Mucosa of gallbladder (tissue), 1 donor: ENCODE data around the gene ROCK2. TPM values are rescaled to one million over a fixed set of nuclear protein-coding genes. Genes with fewer than 3 reads are reported as not detected.

Experiments used
- DNase-seq: peaks from one replicate; pipeline ENCODE4 v3.0.0-alpha.2; 2020; ENCODE audit warnings: low spot score
- total RNA-seq: library from RNA; stranded (reverse); gene quantifications from one replicate; pipeline ENCODE4 v1.2.1, GENCODE V29; 2021
- donor health status: DM: no; HTN: no; CAD: no.

ROCK2 gene
- 42.2 TPM for total RNA-seq

DNA sequence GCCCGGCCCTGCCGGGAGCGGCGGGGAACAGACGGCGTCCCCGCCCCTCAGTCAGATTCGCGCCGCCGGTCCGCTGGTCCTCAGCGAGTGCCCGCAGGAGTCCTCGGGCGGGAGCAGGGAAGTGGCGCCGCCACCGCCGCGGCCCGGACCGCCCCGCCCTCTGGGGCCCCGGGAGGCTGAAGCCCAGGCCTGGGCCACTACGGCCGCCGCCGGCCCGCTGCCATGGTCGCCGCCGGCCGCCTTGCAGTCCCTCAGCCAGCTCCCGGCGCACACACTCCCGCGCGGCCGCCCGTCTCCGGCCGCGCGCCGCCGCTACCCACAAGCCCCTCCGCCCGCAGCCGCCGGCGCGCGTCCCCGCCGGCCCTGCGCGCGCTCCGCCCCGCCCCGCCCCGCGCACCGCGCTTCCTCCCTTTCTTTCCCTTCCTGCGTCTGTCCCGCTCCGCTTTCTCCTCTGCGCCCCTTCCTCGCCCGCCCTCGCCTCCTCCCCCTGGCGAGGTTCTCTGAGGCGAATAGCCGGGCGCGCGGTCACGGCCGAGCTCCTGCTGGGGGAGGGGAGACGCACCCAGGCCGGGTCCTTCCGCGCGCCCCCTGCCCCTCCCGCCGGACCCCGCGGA lies at the start of gene ROCK2:
Gene ROCK2, minus strand, starts transcription at position 295 of the 614 bp plus-strand sequence. CDS start 500 bp downstream, outside the sequence.
- DNase-seq, result peak; percentile 84

DNA sequence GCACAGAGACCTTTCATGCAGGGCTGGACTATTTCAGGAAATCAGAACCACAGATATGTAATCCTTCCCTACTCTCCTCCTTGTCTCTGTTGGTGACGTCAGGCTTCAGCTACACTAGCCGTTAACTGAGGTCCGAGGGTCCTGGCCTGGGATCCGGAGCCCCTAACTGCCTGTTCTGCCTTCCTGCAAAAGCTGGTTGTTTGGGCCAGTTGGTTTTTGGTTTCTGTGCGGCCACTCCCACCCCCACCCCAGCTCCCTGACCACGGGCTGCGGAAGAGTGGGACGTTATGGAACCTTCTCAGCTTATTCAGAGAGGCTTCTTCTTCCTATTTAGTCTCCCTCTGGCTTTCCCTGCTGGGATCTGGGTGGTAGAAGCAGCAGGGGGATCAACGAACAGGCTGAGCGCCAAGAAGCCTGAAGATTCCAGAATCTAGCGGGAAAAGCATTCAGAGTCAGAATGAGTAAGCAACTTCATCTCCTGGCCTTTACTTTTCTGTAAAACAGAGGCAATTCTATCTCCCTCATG lies 49.3 kb upstream of the ROCK2 start:
- no peak for DNase-seq

DNA sequence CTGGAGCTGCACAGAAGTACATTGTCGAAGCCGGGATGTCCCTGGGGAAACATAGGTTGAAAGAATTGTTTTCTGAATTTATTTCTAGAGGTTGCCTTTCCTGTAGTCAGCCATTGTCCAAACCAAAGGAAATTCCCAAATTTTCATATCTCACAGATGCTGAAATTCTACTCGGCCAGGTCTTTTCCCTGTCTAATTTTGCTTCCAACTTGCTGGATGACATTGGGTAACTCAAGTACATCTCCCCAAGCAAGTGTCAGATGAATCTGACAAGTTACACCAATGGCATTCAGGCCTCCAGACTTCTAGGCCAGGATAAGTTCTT lies 47.5 kb upstream of the ROCK2 start:
- DNase-seq, result no peak

DNA sequence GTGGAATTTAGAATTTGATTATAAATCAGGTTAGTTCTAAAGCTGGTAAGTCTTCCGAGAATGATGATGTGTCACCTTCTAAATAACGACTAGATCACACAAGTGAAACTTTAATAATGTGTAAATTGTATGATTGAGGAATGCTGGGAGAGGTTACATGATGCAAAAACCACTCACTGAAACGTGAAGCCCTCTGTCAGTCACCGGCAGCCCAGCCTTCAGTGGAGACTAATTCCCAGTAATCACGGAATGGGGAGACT lies 45.9 kb upstream of the ROCK2 start:
- no peak for DNase-seq

DNA sequence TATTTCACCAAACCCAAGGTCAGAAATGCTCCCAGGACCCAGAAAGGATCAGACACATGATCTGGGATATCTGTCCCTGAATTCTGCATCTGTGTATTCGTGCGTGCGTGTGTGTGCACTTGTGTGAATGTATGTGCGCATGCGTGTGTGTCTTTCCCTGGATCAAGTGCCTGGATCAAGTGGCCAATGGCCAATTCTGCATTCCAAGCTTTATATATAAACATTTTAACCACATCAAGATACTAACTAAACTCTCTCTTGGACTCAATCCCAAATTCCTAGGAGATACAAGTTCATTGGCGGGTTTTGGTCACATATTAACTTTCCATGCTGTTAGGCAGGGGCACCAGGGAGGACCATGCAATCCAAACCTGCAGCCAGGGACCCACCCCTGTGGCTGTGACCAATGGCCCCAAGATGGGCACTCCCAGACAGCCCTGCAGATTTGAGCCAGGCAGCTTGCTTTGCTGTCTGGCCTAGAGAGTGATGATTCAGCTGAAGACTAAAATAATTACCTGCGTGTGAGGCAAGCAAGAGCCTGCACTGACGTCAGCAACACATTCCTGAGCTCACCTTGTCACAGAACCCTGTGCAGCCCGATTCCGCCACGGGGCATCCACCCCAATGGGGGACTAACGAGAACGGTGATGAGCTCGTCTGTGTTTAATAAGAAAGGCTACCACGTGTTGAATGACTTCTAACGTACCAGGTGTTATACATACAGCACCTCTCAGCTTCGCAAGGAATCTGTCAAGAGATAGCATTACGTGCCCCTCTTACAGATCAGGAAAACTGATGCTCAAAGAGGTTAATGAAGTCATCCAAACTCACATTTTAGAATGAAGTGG lies 45.3 kb upstream of the ROCK2 start:
- DNase-seq, result peak; percentile 86

DNA sequence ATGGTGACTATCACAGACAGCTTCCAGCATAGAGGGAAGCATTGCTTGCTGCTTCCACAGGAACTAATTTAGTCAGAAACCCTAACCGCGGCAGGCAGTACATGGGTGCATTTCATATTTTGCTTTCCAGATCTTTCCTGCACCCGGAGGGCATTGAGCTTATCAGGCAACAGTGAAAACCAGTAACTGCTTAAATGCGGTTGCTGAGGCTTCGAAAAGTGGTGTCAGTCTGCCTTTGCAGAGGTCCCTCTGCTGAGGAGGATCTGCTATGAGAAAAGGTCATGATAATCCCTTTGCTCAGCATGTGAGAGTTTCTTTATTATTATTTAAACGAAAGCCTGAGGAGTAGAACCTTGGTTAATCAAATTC lies 44.6 kb upstream of the ROCK2 start:
- no peak for DNase-seq

DNA sequence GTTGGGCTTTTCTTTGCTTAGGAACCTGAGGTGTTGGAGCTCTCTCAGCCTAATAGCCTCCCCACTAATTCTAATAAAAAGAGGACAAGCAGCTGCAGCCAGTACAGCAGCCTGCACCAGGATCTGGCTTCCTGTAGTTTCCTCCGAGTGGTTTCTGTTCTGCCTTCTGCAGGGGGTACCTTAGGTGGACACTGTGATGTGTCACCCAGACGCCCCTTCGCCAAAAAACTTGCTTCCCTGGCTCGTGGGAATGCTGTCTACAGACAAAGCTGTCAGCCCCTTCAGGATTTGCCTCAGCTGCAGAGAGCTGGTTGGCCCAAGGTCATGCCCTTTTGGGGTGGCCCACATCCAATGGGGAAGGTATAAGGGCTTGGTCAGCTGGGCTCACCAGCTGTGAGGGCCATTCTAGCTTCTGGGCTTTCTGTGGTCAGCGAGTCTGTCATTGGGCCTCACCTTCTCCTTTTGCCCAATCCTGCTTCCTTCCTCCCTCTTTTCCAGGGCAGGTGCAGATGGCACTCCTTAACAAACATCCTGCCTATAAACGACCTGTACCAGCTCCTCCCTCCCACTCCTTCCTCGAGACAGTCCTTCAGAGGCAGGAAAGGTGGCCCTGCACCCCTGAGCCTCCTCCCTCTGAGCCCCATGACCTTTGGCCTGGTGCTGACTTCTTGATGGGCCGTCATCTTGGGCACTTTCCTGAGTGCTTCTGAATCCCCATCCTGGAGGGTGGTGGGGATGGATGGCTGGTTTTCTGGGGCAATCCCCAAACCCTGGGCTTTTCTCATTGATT lies 44.0 kb upstream of the ROCK2 start:
- no peak for DNase-seq

DNA sequence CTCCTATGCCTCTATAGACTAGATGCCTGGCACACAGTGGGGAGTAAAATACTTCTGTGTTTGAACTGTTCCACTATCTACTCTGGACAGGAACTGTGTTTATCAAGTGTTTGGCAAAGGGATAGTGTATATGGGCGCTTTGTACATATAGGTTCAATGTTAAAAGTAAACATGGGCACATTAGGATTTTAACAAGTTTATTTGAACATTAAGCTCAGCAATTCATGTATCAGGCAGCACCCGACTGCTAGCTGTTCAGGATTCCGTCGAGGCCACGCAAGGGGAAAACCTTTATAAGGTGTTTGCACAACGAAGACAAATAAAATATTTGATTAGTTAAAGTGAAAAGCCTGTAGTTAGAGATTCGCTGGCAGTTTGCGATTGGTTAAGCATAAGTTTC lies 43.4 kb upstream of the ROCK2 start:
- DNase-seq, result no peak

DNA sequence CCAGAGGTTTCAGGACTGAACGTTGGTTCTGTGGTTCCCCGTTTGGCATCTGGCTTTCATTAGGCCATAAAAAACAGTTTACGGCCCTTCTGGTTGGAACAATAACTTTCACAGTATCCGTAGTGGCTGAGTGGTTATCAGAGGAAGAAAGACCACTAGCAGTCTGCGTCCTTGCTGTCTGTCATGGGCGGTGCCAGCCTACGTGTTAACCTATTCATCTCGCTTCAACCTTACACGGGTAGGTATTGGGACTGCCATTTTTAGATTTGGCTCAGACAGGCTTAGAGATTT lies 42.6 kb upstream of the ROCK2 start:
- no peak for DNase-seq

DNA sequence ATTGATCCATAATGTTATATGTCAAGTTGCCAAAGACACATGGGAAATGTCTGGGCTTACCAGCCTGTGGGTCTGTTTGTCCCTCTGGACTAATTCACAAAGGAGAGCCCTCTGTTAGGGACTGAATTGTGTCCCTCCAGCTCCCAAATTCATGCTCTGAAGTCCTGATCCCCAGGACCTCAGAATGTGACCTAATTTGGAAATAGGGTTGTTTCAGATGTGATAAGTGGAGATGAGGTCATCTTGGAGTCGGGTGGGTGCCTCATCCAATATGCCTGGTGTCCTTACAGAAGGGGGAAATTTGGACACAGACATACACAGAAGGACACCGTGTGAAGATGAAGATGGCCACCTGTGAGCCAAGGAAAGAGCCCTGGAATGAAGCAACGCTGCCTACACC lies 41.4 kb upstream of the ROCK2 start:
- no peak for DNase-seq

DNA sequence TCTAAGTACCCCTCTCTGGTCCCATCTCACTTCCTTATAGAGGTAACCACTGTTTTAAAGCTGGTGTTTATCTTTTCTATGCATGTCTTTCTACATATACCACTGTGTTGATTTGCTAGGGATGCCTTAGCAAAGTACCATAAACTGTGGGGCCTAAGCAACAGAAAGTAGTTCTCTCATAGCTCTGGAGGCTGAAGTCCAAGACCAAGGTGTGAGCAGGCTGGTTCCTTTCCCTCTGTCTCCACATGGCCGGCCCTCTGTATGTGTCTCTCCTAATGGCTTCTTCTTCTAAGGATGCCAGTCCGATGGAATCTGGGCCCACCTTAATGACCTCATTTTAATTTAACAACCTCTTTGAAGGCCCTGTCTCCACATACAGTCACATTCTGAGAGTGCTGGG lies 40.8 kb upstream of the ROCK2 start:
- DNase-seq, result no peak

DNA sequence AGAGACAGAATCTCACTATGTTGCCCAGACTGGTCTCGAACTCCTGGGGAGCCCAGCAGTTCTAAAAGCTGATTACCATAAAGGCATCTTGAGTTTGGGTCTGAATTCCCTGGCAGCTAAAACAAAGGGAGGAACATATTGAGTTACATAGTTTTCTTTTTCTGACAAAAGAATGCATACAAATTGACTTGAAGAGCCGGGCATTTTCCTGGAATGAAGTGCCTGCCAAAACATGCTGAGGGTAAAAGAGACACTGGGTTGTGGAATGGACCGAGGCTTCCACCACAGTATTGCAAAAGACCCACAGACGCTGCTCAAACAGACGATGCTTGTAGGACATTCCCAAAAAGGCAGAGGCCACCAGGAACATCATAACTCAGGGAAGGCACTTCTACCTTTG lies 35.1 kb upstream of the ROCK2 start:
- no peak for DNase-seq

DNA sequence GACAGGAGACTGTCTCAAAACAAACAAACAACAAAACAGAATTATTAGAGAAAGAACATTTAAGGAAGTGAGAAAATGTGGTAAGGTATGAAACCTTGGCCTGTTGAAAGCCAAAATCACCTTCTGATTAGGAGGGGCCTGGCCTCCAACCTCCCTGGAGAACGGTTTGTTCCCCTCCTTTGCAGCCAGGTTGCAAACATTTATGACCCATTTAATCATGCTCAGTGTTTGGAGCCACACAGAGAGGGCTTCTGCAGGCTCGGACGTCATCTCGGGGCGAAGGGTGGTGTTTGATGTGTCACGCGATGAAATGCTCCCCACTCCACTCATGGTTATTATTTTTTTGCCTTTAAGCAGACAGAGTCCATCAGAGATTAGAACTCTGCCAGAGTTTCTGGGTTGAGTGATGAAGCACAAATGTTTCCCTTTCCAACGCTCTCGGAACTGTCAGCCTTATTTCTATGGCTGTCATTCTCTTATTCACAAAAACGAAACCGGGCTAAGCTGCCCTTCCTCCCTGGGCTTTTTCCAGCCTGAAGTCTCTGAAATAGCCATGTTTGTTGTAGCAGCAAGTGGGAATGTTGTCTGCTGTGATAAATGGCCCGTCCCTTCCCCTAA lies 33.6 kb upstream of the ROCK2 start:
- no peak for DNase-seq

DNA sequence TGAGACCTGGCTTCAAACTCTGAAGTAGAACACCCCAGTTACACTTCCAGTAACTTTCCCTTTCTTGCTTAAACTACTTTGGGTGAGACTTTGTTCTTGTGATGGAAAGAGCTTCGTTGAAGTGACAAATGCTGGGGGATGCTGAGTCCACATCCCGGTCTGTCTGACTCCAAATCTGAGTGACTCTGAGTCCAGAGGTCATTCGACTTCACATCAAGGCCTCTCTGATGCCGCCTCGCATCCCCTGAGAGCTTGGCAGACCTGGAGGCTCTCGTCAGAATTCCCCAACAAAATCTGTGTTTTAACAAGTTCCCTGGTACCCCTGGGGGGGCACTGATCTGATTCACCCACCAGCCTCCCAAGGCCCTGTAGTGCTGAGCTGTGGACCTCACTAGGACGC lies 31.6 kb upstream of the ROCK2 start:
- no peak for DNase-seq

DNA sequence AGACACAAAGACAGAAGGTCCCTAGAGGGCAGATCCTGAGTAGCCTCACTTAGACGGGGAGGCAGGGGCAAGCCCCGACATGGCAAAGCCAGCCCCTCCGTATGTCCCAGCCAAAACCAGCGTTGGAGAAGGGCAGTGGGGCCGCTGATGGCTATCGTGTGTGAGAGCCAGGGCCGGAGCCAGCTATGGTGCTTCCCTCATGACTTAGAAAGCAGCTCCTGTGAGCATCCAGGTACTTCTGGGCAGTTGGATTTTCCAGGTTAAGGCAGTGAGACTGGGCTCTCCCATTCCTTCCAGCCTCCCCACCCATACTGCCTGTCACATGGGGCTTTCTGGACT lies 31.2 kb upstream of the ROCK2 start:
- DNase-seq, result no peak

DNA sequence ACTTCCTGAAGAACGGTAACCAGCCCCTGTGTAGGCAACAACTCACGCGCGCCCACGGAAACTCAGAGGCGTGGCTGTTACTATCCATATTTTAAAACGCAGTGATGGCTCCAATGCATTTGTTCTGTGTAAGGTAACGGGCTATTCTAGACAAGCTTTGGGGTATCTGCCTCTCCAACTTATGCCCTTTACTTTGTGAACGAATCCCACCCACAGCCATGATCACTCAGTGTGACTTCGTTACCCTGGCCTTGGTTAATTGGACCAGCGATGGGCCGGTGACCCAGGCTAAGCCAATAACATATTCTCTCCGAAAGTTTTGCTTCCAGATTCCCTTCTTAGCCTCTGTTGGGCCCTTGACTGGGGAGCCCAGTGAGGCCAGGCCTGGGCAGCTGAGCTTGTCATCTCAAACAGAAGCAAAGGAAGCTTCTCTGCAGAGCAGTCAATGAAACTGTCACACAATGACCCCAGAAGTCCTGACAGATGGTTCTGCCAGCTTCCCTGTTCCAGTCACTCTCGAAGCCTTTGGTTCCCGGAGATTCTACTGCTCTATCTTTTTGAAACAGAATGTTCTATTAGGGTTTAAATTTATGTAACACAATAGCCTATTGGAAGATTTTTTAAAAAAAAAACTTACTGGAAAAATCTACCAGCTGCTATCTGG lies 30.7 kb upstream of the ROCK2 start:
- no peak for DNase-seq

DNA sequence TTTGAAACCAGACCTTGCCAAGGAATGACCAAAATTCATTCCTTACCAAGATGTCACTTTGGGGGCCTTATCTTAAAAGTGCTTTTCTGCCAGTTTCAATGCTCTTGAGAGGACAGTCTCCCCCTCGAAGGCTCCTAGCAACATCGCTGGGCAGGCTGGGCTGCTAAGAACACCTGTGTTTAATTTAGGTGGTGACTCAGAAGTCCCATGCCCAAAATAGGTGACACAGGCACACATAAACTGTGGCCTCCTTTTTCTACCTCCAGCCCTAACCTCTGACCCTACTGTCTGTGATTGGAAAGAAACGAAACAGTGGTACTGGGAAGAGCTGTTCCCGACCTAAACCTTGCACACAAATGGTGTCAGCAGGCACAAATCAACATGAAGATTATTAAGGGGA lies 28.7 kb upstream of the ROCK2 start:
- no peak for DNase-seq

DNA sequence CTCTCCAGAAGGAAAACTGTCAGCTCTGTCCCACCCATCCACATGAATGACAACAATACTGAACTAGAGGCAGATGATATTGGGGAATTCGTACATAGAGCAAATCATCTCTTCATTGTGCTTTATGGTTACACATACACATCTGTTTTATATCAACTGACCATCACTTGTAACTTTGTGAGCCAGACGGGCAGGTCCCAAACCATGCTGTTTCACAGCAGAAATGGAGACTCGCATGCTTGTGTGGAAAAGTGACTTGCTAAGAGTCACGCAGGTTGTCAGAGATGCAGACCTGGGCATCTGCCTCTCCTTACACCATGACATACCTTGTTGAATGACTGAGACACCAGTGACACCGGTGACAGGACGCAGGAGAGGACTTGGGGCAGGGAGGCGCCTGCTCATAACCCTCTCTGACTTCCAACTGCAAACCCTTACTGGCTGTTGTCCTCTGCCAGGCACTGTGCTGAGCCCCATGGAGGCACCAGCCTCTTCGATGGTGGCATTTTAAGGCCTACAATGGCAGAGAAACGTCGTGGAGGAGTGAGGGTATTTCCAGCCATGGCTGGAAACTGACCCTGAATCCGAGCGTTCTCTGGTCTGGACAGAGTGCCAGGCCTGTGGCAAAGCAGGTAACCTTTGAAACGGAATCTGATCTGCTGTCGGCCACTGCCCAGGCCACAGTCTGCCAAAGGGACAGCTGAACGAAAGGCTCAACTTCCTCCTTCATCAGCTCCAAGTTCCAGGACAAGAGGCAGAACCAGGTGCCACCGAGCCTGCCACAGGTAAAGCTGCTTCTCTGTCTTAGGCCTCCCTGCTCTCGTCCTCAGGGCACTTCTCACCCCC lies 26.9 kb upstream of the ROCK2 start:
- no peak for DNase-seq

DNA sequence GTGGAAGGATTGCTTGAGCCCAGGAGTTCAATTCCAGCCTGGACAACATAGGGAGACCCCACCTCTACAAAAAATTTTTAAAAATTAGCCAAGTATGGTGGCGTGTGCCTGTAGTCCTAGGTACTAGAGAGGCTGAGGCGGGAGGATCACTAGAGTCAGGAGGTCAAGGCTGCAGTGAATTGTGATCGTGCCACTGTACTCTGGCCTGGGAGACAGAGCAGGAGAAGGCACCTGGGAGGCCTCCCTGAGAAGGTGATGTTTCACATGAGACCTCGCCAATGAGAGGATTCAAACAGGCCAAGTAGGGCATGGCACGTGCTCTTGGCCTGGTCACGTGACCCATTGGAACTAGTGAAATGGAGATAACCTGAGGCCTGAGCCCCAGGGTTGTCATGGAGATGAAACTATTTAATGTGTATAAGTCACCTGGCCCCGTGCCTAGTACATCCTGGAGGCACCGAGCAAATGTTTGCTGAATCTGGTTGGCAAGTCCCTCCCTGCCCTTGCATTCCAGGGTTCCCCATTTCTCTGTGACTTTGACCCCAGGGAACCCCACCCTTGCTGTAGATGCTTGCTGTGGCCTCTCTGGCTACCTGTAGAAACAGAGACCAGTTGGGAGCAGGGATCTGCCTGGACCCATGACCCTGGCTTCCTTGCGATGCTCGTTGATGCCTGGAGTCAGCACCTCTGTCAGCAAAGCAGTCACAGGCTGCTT lies 26.1 kb upstream of the ROCK2 start:
- peak; percentile 90 for DNase-seq

DNA sequence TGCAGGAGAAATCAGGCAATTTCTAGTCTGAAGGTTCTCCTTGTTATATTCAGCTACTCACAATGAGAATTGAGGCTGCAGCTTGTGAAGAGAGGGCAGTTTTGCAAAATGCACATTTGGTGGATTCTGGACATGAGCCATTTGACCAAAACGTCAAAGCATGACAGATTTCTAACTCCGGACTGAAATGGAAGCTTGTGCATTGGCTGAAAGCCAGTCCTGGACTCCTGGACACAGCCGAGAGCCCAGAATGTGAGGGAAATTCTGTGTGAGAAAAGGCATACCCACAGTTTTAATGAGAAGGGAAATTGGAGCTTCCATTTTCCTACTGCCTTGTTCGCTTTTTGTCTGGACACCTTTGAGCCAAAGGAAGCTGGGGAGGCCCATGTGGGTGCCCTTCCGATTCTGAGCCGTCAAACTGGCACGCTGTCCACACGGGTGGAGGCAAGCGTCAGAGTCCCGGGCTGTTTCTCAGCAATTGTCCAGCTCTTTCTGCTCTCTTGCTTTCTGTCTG lies 23.7 kb upstream of the ROCK2 start:
- DNase-seq, result no peak
